Neutrophil (primary cell): ENCODE results near the gene NEGR1.

Experiments used
- H3K27ac ChIP-seq: fragments of 200-600 bp; sonication (generic); 2 replicates; pipeline ENCODE4 v1.5.1; 2016; ENCODE audit warnings: mild to moderate bottlenecking, moderate library complexity
- H3K27me3 ChIP-seq: fragments of 200-600 bp; sonication (generic); 2 replicates; pipeline ENCODE4 v1.6.0; 2016; ENCODE audit warnings: mild to moderate bottlenecking
- H3K36me3 ChIP-seq: fragments of 200-600 bp; sonication (generic); 2 replicates; pipeline ENCODE4 v1.5.1; 2017
- H3K4me1 ChIP-seq, 2 experiments: fragments of 200-600 bp in 1 of 2; sonication (generic) in 1 of 2; 1 replicate in 1 of 2; 2 replicates in 1 of 2; pipeline versions ENCODE4 v1.5.1 to v1.6.1; 2013 to 2016; ENCODE audit warnings: low read depth in 1 of 2, low read length in 1 of 2, mild to moderate bottlenecking in 1 of 2, moderate library complexity in 1 of 2; ENCODE audit not compliant: control insufficient read depth in 1 of 2, insufficient read depth in 1 of 2
- H3K4me3 ChIP-seq, 2 experiments: fragments of 200-600 bp in 1 of 2; sonication (generic) in 1 of 2; 1 replicate in 1 of 2; 2 replicates in 1 of 2; pipeline ENCODE4 v1.5.1; 2013 to 2016; ENCODE audit warnings: low read depth in 1 of 2, low read length in 1 of 2, mild to moderate bottlenecking in 1 of 2, moderate library complexity in 1 of 2
- H3K9me3 ChIP-seq: fragments of 200-600 bp; sonication (generic); 2 replicates; pipeline ENCODE4 v1.5.1; 2016
- TF ChIP-seq, protein P1 (sequence below): fragments of 200-600 bp; sonication (generic); IDR thresholded peaks from 2 replicates; pipeline ENCODE4 v1.5.1; 2016; ENCODE audit warnings: antibody characterized with exemption

The NEGR1 gene

DNA sequence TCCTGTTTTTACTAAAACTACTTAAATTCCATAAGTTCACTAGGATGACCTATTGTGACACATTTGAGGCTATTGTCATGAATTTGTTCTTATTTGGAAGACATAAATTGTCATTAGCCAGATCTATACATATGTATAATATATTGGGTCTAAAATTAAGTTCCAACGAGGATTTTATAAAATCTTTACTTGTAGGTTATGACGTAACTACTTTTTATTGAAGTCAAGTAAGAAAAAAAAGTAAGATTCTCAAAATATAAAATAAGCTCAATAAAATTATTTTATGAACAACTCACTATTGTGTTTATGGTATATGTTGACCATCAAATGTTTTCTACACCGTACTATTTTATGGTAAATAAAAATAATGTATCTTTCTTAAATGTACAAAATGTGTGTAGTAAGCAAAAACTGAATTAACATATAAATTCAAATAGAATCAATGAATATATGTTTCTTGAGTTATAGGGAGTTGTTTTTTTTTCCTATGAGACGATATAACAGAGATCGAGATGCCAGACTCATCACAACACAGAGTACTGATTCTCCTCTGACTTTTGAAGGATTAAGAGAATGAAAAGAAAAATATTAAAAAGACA, 64.1 kb downstream of the NEGR1 start:
- no peaks in the 10 kb centered on the region for H3K9me3 ChIP-seq
- H3K36me3 ChIP-seq, result no peaks in the 10 kb centered on the region
- no peak overlapping the region for H3K4me3 ChIP-seq
- no peaks in the 10 kb centered on the region for H3K27me3 ChIP-seq
- H3K27ac ChIP-seq, result no peak overlapping the region
- H3K4me1 ChIP-seq, result no peaks in the 10 kb centered on the region
- TF ChIP-seq, protein P1, sequence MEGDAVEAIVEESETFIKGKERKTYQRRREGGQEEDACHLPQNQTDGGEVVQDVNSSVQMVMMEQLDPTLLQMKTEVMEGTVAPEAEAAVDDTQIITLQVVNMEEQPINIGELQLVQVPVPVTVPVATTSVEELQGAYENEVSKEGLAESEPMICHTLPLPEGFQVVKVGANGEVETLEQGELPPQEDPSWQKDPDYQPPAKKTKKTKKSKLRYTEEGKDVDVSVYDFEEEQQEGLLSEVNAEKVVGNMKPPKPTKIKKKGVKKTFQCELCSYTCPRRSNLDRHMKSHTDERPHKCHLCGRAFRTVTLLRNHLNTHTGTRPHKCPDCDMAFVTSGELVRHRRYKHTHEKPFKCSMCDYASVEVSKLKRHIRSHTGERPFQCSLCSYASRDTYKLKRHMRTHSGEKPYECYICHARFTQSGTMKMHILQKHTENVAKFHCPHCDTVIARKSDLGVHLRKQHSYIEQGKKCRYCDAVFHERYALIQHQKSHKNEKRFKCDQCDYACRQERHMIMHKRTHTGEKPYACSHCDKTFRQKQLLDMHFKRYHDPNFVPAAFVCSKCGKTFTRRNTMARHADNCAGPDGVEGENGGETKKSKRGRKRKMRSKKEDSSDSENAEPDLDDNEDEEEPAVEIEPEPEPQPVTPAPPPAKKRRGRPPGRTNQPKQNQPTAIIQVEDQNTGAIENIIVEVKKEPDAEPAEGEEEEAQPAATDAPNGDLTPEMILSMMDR, result no peak

DNA sequence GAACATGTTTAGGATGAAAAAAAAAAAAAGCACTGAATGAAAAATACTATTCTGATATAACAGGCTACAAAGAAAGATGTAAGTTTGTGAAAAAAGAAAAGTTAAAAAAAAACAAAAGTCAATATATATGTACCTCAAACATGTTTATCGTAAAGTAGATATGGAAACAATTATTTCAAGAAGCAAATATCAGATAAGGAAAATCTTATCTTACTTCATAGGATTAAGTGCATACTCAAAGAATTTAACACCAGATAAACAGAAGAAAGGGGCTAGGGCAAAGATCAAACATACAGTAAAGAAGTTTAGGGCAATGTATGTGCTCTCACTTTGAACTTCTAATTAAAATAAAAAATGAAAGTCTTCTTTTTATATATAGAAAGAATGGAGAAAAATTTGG, 75.3 kb downstream of the NEGR1 start:
- Histone ChIP-seq H3K27me3 (no peaks in the 10 kb centered on the region), H3K27ac (no peak overlapping the region), H3K4me3 (no peak overlapping the region), H3K9me3 (no peaks in the 10 kb centered on the region), H3K36me3 (no peaks in the 10 kb centered on the region), H3K4me1 (no peaks in the 10 kb centered on the region)
- TF ChIP-seq, protein P1, result no peak

DNA sequence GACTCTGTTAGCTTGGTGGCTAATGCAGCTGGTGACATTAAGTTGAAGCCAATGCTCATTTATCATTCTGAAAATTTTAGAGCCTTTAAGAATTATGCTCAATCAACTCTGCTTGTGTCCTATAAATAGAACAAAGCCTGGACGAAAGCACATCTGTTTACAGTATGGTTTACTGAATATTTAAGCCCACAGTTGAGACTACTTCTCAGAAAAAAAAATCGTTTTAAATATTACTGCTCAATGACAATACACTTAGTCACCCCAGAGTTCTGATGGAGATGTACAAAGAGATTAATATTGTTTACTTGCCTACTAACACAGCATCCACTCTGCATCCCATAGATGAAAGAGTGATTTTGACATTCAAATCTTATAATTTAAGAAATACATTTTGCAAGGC, 79.6 kb downstream of the NEGR1 start:
- peaks cover 9% of the 10 kb centered on the region for H3K9me3 ChIP-seq
- no peak overlapping the region for H3K4me3 ChIP-seq
- H3K36me3 ChIP-seq, result no peaks in the 10 kb centered on the region
- H3K27me3 ChIP-seq, result no peaks in the 10 kb centered on the region
- TF ChIP-seq, protein P1, result no peak
- no peak overlapping the region for H3K27ac ChIP-seq
- no peaks in the 10 kb centered on the region for H3K4me1 ChIP-seq

DNA sequence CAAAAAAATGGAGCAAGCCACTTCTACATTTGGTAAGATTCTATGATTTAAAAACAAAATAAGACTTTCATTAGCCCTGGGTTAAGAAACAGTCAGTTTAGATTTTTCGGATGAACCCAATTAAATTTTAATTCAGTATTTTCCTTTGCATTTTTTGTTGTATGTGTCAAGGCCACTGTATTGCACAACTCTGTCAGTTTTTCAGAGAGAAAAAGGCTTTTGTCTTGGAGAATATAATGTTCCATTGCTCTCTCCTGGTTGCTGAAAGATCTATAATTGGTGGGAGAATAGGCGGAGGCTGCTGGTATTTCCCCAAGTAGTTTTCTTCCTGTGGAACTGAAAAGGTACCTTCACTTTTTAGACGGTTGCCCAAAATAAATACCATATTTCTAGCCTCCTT, 84.6 kb downstream of the NEGR1 start:
- Histone ChIP-seq H3K27ac (no peak overlapping the region), H3K4me1 (no peaks in the 10 kb centered on the region), H3K4me3 (no peak overlapping the region), H3K27me3 (no peaks in the 10 kb centered on the region), H3K9me3 (peaks cover 9% of the 10 kb centered on the region), H3K36me3 (no peaks in the 10 kb centered on the region)
- TF ChIP-seq, protein P1, result no peak

DNA sequence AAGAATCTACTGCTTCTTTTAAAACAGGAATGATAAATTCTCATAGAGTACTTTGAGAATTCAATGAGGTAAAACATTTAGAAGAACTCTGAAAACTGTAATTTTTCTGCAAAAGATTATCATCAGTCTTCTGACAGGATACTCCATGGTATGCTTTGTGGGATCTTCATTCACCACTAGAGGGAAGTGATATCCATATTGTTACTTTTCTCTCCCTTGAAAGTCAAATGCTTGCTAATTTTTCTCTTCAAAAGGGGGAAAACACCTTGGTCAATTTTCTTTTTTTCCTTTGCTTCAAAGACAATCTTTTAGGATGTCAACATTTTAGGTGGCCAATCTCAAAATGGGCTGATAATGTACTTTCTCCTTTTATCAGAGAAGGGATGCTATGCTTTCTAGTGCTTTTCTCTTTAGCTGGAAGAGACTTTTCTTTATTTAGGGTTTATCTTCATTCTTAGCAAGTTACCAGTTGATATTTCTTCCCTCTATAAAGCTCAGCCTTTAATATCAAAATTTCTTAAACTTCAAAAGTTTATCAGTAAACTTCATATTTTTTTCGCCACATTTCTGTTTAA, 95.5 kb downstream of the NEGR1 start:
- H3K4me3 ChIP-seq, result no peak overlapping the region
- H3K27me3 ChIP-seq, result no peaks in the 10 kb centered on the region
- TF ChIP-seq, protein P1, result no peak
- no peaks in the 10 kb centered on the region for H3K36me3 ChIP-seq
- H3K27ac ChIP-seq, result no peak overlapping the region
- H3K9me3 ChIP-seq, result no peaks in the 10 kb centered on the region
- H3K4me1 ChIP-seq, result no peaks in the 10 kb centered on the region
